ENCODE data around the gene LUM. TPM values are rescaled to one million over a fixed set of nuclear protein-coding genes. Genes with fewer than 3 reads are reported as not detected.

LUM gene
- total RNA-seq, 1 donor from 2014 or later: 33.9 TPM

GRCh38 chr12:91104812-91105466 is 6.4 kb downstream of the LUM start:
- Mint-ChIP-seq H3K27ac (ENCODE audit: unreplicated experiment) (no peak overlapping the region), H3K36me3 (ENCODE audit: low read depth) (no peaks in the 10 kb centered on the region), H3K27me3 (ENCODE audit: low read depth) (no peaks in the 10 kb centered on the region), H3K9me3 (peaks cover 3% of the 10 kb centered on the region), H3K4me1 (peaks cover 3% of the 10 kb centered on the region), H3K4me3 (no peak overlapping the region)
- no peak for DNase-seq (ENCODE audit: low read depth, low spot score)
- TF ChIP-seq CTCF (conservative IDR thresholded peaks at IDR 0.05): no peak

GRCh38 chr12:91103624-91104023 is 7.7 kb downstream of the LUM start:
- H3K4me1 Mint-ChIP-seq: no peaks in the 10 kb centered on the region
- DNase-seq (ENCODE audit: low read depth, low spot score): no peak
- H3K36me3 Mint-ChIP-seq (ENCODE audit: low read depth): no peaks in the 10 kb centered on the region
- no peak for TF ChIP-seq CTCF (conservative IDR thresholded peaks at IDR 0.05)
- H3K4me3 Mint-ChIP-seq: no peak overlapping the region
- H3K27ac Mint-ChIP-seq (ENCODE audit: unreplicated experiment): no peak overlapping the region
- H3K9me3 Mint-ChIP-seq: no peaks in the 10 kb centered on the region
- no peaks in the 10 kb centered on the region for H3K27me3 Mint-ChIP-seq (ENCODE audit: low read depth)

- TF ChIP-seq CTCF (conservative IDR thresholded peaks at IDR 0.05): no peak
- no peaks in the 10 kb centered on the region for H3K9me3 Mint-ChIP-seq
- no peaks in the 10 kb centered on the region for H3K36me3 Mint-ChIP-seq (ENCODE audit: low read depth)
- H3K27me3 Mint-ChIP-seq (ENCODE audit: low read depth): no peaks in the 10 kb centered on the region
- DNase-seq (ENCODE audit: low read depth, low spot score): no peak
- H3K4me3 Mint-ChIP-seq: no peak overlapping the region
- H3K4me1 Mint-ChIP-seq: no peaks in the 10 kb centered on the region
- no peak overlapping the region for H3K27ac Mint-ChIP-seq (ENCODE audit: unreplicated experiment)
These were observed 8.2 kb downstream of the LUM start for GRCh38 chr12:91103101-91103500.

- Mint-ChIP-seq H3K27me3 (ENCODE audit: low read depth) (no peaks in the 10 kb centered on the region), H3K4me1 (no peaks in the 10 kb centered on the region), H3K4me3 (no peak overlapping the region), H3K9me3 (no peaks in the 10 kb centered on the region), H3K27ac (ENCODE audit: unreplicated experiment) (no peak overlapping the region), H3K36me3 (ENCODE audit: low read depth) (no peaks in the 10 kb centered on the region)
- DNase-seq (ENCODE audit: low read depth, low spot score): no peak
- no peak for TF ChIP-seq CTCF (conservative IDR thresholded peaks at IDR 0.05)
These were observed 10.4 kb downstream of the LUM start for GRCh38 chr12:91100906-91101305.

GRCh38 chr12:91099836-91100235 is 11.5 kb downstream of the LUM start:
- no peak overlapping the region for H3K4me3 Mint-ChIP-seq
- no peaks in the 10 kb centered on the region for H3K36me3 Mint-ChIP-seq (ENCODE audit: low read depth)
- H3K4me1 Mint-ChIP-seq: no peaks in the 10 kb centered on the region
- DNase-seq (ENCODE audit: low read depth, low spot score): no peak
- no peak for TF ChIP-seq CTCF (conservative IDR thresholded peaks at IDR 0.05)
- H3K27me3 Mint-ChIP-seq (ENCODE audit: low read depth): no peaks in the 10 kb centered on the region
- no peaks in the 10 kb centered on the region for H3K9me3 Mint-ChIP-seq
- no peak overlapping the region for H3K27ac Mint-ChIP-seq (ENCODE audit: unreplicated experiment)
